Chondrocyte (in vitro differentiated cells): ENCODE measurements around the gene DUS4L. TPM values are rescaled to one million over a fixed set of nuclear protein-coding genes. Genes with fewer than 3 reads are reported as not detected.

ENCODE experiments used
- DNase-seq: peaks from one replicate; pipeline ENCODE4 v3.0.0; 2021; ENCODE audit warnings: mixed read lengths, low spot score
- H3K27ac Mint-ChIP-seq: one replicate; pipeline ENCODE4 v1.8.0; 2021; ENCODE audit warnings: mild to moderate bottlenecking, moderate library complexity, mixed read lengths; ENCODE audit not compliant: unreplicated experiment
- H3K27me3 Mint-ChIP-seq: 2 replicates; pipeline ENCODE4 v1.8.0; 2021; ENCODE audit warnings: low read depth, mixed read lengths
- H3K36me3 Mint-ChIP-seq: 2 replicates; pipeline ENCODE4 v1.8.0; 2021; ENCODE audit warnings: low read depth, mixed read lengths
- H3K4me1 Mint-ChIP-seq: 2 replicates; pipeline ENCODE4 v1.8.0; 2021; ENCODE audit warnings: low read depth, mild to moderate bottlenecking, mixed read lengths
- H3K4me3 Mint-ChIP-seq: one replicate; pipeline ENCODE4 v1.8.0; 2021; ENCODE audit warnings: mild to moderate bottlenecking, moderate library complexity, mixed read lengths; ENCODE audit not compliant: unreplicated experiment
- H3K9me3 Mint-ChIP-seq: 2 replicates; pipeline ENCODE4 v1.8.0; 2021; ENCODE audit warnings: low read depth, mixed read lengths
- total RNA-seq: library from RNA; stranded (reverse); gene quantifications from 3 replicates; pipeline ENCODE4 v1.2.1, GENCODE V29; 2021
- TF ChIP-seq, protein P1 (sequence below): fragments of 200-600 bp; sonication (generic); IDR thresholded peaks from 2 replicates; pipeline ENCODE4 v1.5.0; 2021; ENCODE audit warnings: antibody characterized with exemption, mild to moderate bottlenecking, moderate library complexity

DUS4L gene
- total RNA-seq, 1 donor from 2014 or later, result 4.9 TPM

- Mint-ChIP-seq H3K27ac (no peak overlapping the region), H3K4me1 (peaks cover 21% of the 10 kb centered on the region)
Observed at GRCh38 chr7:107588529-107589130, 24.9 kb downstream of the DUS4L start.

GRCh38 chr7:107591421-107591820 is 27.6 kb downstream of the DUS4L start:
- Mint-ChIP-seq H3K27me3 (no peaks in the 10 kb centered on the region), H3K4me1 (peaks cover 38% of the 10 kb centered on the region), H3K4me3 (no peak overlapping the region), H3K9me3 (no peaks in the 10 kb centered on the region), H3K36me3 (peaks cover 8% of the 10 kb centered on the region), H3K27ac (peak overlapping the region; percentile 60)
- no peak for DNase-seq
- TF ChIP-seq, protein P1, sequence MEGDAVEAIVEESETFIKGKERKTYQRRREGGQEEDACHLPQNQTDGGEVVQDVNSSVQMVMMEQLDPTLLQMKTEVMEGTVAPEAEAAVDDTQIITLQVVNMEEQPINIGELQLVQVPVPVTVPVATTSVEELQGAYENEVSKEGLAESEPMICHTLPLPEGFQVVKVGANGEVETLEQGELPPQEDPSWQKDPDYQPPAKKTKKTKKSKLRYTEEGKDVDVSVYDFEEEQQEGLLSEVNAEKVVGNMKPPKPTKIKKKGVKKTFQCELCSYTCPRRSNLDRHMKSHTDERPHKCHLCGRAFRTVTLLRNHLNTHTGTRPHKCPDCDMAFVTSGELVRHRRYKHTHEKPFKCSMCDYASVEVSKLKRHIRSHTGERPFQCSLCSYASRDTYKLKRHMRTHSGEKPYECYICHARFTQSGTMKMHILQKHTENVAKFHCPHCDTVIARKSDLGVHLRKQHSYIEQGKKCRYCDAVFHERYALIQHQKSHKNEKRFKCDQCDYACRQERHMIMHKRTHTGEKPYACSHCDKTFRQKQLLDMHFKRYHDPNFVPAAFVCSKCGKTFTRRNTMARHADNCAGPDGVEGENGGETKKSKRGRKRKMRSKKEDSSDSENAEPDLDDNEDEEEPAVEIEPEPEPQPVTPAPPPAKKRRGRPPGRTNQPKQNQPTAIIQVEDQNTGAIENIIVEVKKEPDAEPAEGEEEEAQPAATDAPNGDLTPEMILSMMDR, result no peak

More at GRCh38 chr7:107588529-107589130, 24.9 kb downstream of the DUS4L start:
- Mint-ChIP-seq H3K27me3 (no peaks in the 10 kb centered on the region), H3K9me3 (no peaks in the 10 kb centered on the region), H3K4me3 (no peak overlapping the region), H3K36me3 (peaks cover 16% of the 10 kb centered on the region)
- DNase-seq, result no peak
- TF ChIP-seq, protein P1, result no peak

GRCh38 chr7:107592361-107593024 is 28.7 kb downstream of the DUS4L start:
- Mint-ChIP-seq H3K27me3 (no peaks in the 10 kb centered on the region), H3K4me3 (no peak overlapping the region), H3K36me3 (peaks cover 9% of the 10 kb centered on the region), H3K27ac (no peak overlapping the region), H3K9me3 (no peaks in the 10 kb centered on the region), H3K4me1 (peaks cover 38% of the 10 kb centered on the region)
- no peak for DNase-seq
- TF ChIP-seq, protein P1, result no peak

DNA sequence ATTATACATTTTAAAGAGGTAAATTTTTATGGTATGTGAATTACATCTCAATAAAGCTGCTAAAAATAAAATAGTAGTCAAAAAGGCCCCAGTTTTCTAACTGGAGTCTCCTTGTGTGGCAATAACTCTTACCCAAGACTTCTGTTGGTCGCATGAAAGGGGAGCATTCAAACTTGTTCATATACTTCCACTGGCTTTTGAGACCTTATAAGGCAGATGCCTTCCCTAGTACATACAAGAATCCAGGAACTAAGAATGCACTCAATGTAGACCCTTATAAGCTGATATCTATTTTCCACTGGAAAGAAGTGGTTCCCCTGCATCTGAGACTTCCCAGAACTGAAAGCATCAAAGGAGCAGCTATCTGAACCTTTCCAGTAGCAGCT is 29.2 kb downstream of the DUS4L start:
- peaks cover 38% of the 10 kb centered on the region for H3K4me1 Mint-ChIP-seq
- no peak overlapping the region for H3K4me3 Mint-ChIP-seq
- no peak overlapping the region for H3K27ac Mint-ChIP-seq
- no peaks in the 10 kb centered on the region for H3K27me3 Mint-ChIP-seq
- TF ChIP-seq, protein P1, result no peak
- peaks cover 9% of the 10 kb centered on the region for H3K36me3 Mint-ChIP-seq
- no peaks in the 10 kb centered on the region for H3K9me3 Mint-ChIP-seq
- no peak for DNase-seq

DNA sequence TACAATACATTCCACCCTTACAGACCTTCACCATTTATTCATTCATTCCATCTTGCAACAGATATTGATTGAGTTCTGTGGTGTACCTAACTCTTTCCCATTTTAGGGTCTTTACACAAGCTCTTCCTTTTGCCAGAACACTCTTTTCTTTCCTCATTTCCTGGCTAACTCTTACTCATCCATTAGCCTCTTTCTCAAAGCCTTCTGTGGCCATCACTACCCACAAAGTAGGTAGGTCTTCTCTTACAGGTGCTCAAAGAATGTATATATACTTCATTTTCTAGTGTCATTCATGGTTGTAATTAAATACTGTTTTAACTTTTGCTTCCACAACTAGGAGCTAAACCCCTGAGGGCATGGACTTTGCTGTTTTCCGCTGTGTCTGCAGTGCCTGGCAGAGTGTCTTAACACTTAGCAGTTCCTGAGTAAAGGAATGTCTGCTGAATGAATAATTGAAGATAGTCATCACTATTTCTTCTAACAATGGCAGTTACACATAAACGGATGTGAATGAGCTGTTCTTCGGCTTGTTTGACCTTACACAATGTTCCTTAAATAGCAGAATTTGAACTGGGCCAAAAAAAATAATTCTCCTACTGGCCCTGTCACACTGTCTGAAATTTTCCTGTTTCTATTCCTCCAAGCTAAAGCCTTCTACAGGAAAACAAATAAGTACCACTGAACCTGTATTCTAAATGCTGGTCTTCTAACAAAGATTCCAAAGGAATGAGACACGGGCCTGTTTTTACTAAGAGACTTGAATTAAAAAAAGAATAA is 31.4 kb downstream of the DUS4L start:
- TF ChIP-seq, protein P1, result no peak
- no peak for DNase-seq
- no peaks in the 10 kb centered on the region for H3K9me3 Mint-ChIP-seq
- H3K27me3 Mint-ChIP-seq, result no peaks in the 10 kb centered on the region
- H3K36me3 Mint-ChIP-seq, result peaks cover 4% of the 10 kb centered on the region
- H3K4me3 Mint-ChIP-seq, result no peak overlapping the region
- H3K4me1 Mint-ChIP-seq, result peaks cover 38% of the 10 kb centered on the region
- peak overlapping the region; percentile 95 for H3K27ac Mint-ChIP-seq
